Activated CD8-positive, alpha-beta memory T cell treated with anti-CD3 and anti-CD28 coated beads for 48 hours (primary cell): Measurements from ENCODE around the gene CDH4.

ENCODE experiments used
- DNase-seq, 3 experiments: peaks; one replicate each; pipeline ENCODE4 v3.0.0-alpha.2; 2020; ENCODE audit warnings: low read depth in 2 of 3, low spot score in 2 of 3

The CDH4 gene

DNA sequence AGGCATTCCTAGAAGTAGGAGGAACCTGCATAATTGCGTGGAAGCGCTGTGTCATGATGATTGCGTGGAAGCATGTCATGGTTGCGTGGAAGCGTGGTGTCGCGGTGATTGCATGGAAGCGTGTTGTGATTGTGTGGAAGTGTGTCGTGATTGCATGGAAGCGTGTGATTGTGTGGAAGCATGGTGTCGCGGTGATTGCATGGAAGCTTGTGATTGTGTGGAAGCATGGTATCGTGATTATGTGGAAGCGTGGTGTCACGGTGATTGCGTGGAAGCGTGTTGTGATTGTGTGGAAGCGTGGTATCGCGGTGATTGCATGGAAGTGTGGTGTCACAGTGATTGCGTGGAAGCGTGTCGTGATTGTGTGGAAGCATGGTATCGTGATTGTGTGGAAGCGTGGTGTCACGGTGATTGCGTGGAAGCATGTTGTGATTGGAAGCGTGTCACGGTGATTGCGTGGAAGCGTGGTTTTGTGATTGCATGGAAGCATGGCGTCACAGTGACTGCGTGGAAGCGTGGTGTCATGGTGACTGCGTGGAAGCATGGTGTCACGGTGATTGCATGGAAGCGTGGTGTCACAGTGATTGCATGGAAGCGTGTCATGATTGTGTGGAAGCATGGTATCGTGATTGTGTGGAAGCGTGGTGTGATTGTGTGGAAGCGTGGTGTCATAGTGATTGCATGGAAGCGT is 667.8 kb downstream of the CDH4 start:
- DNase-seq, result no peak

DNA sequence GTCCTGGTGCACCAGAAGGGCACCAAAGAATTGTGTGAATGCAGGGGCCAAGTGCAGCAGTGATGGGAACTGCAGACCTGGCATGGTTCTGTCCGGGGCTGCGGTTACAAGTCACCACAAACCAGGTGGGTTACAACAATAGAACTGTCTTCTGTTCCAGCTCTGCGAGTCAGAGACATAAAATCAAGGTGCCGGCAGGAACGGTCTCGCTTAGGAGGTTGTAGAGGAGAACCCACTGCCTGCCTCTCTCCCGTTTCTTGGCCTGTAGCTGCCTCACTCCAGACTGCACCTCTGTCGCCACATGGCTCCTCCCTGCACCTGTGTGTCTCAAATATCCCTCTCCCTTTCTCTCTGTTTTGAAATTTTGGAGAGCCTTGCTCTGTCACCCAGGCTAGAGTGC is 670.4 kb downstream of the CDH4 start:
- DNase-seq, result no peak

DNA sequence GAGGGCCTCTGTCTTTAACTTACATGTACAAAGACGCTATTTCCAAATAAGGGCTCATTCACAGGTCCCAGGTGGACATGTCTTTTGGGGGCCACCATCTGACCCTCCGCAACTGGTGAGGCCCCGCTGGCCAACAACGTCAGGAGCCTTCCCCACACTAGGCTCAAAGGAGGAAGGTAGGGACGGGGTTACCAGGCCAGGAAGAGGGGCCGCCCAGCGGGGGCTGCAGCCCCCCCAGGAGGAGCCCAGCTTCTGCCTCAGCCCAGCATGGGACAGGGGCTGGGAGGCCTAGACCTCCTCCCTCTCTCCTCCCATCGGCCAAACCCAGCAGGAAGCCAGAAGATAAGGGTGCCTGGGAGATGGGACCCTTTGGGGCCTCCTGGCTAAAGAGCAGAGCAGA is 670.9 kb downstream of the CDH4 start:
- no peak for DNase-seq

DNA sequence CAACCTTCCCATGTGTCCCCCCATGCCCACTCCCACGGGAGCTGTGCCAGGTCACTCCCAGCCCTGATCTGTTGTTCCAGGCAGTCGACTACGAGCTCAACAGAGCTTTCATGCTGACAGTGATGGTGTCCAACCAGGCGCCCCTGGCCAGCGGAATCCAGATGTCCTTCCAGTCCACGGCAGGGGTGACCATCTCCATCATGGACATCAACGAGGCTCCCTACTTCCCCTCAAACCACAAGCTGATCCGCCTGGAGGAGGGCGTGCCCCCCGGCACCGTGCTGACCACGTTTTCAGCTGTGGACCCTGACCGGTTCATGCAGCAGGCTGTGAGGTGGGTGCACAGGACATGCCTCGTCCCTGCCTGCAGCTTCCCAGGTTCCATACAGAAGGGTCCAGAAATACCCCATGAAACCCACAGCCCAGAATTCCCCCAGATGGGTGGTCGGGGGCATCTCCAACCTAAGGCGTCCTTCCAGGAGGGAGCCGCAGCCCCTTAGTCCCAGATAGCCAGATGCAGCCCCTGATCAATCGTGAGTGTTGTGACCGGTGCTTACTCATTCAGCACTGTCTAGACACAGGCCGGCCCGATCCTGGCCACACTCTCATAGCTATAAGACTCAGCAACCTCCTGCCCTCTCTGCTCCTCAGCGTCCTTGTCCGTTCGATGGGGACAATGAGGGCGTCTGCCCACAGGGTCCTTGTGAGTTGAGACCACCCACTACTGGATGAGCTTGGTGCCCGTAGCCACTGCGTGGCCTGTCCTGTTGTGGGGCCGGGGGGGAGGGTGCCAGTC is 671.5 kb downstream of the CDH4 start:
- no peak for DNase-seq

DNA sequence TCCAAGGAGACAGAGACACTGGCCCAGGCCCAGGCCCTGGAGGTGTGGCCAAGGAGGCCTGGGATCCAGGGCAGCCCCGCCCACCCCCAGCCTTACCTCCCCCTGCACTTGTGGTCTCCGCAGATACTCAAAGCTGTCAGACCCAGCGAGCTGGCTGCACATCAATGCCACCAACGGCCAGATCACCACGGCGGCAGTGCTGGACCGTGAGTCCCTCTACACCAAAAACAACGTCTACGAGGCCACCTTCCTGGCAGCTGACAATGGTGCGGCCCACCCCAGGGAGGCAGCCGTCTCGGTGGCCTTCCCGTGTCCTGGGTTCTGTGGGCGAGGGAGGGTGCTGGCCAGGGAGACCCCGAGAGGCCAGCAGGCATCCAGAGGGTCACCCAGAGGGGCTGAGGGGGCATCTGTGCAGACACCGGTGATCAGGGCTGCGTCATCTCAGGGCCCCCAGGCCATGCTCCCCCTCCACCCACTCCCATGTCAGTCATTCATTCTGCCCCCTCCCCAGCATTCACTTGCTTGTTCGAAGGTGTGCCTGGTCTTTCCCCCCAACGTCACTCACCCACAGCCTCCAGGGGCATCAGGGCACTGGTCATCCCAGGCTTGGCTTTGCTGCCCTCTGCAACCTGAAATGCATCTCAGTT is 672.3 kb downstream of the CDH4 start:
- no peak for DNase-seq

DNA sequence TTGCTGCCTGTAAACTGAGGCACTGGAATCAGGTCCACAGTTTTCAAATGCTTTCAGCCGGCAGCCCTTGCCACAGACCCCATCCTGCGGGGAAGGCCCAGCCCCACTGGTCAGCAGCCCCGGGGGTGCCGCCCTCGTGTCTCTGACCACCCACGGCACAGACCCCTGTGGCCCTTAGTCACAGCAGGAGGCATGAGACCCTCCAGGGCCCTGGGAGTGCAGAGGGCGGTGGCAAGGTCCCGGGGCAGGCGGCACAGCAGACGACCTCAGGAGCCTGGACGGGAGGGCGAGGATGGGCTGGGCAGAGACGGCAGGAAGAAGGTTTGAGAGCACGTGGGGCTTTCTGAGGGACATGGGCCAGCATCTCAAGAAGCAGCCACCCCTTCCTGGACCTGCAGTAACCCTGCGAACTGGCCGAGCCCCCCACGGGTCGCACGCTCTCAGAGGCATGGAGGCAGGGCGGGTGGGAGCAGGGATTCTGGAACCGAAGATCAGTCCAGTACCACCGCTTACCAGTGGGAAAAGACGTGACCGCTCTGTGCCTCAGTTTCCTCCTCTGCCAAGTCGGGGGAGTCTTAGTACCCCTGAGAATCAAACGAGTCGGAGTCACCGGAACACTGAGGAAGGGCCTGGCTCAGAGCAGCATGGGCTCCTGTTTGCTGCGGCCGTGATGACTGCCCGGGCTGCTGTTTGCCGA is 672.9 kb downstream of the CDH4 start:
- no peak for DNase-seq

DNA sequence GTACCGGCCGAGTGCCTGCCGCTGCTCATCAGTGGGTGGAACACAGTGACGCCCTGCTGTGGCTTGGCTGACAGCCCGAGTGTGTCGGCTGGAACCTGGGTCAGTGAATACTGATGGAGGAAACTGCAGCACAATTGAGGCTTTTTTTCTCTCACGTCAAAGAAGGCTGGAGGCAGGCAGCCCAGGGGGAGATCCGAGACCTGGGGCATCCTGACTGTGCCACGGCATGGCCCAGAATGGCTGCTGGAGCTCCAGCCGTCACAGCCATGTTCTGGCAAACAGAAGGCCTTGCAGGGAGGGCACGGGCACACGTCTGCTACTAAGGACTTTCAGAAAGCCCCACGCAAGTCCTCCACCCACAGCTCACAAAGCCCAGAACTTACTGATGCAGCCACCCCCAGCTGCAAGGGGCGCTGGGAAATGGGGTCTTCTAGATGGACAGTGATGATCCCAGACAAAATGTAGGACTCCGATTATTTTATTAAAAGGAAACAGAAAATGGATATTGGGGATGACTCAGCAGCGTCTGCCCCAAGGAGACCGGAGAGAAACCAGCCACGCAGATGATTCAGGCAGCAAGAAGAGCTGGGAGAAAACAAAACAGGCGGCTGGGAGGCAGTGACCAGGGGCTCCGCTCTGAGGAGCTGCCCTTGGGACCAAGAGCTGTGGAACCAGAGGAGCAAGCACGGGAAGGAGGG is 673.6 kb downstream of the CDH4 start:
- DNase-seq, result no peak

DNA sequence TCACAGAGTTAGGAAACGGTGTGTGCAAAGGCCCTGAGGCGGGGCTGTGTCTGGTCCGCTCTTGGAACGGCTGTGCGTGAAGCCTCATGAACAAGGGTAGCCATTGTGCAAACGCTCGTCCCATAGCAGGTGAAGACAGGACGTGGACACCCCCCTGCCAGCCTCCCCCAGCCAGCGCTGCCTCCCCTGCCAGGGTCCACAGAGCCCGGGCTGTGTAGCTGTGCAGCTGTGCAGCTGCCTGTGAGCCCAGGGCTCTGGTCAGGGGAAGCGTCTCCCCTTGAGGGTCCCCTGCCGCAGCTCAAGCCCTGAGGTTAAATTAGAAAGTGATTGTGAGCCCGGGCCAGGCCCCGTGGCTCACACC is 674.2 kb downstream of the CDH4 start:
- DNase-seq, result no peak

DNA sequence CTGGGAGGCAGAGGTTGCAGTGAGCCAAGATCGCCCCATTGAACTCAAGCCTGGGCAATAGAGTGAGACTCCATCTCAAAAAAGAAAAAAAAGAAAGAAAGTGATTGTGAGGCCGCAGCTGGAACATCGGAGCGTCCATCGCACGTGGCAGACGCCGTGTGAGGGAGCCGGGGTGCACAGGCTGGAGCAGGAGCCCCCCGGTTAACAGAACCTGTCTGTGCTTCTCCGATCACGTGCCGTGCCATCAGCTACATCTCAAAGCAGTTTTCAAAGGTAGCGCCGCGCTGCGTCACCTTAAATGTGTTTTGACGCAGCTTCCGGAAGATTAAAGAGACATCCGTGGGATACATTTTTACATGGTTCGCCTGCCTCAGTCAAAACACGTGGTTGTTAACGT is 674.7 kb downstream of the CDH4 start:
- DNase-seq, result no peak

DNA sequence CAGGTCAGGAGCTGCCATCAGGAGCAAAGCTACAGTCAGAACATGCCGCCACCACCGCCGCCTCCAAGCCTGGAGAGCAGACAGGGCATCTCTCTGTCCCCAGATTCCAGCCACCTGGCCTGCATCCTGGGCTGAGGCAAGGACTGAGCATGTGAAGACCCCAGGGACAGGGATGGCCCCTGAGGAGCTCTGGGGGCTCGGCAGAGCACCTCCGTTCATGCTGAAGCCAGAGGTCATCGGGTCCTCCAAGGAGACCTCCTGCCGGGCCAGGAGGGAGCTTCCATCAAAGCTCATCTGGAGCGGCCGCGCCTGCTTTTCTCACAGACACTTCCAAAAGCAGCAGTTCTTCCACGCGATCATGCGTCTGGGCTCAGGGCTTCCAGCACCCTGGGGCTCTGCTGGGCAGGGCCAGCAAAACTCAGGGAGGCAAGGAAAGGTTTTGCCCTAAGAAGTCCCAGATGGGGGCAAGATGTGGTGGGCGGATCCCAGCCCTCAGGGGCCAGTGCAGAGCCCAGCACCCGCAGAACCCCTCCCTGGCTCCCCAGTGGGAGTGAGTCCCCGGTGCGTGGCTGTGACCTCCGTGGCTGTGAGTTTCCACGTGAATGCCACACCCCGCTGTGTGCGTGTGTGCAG is 675.2 kb downstream of the CDH4 start:
- DNase-seq, result no peak

DNA sequence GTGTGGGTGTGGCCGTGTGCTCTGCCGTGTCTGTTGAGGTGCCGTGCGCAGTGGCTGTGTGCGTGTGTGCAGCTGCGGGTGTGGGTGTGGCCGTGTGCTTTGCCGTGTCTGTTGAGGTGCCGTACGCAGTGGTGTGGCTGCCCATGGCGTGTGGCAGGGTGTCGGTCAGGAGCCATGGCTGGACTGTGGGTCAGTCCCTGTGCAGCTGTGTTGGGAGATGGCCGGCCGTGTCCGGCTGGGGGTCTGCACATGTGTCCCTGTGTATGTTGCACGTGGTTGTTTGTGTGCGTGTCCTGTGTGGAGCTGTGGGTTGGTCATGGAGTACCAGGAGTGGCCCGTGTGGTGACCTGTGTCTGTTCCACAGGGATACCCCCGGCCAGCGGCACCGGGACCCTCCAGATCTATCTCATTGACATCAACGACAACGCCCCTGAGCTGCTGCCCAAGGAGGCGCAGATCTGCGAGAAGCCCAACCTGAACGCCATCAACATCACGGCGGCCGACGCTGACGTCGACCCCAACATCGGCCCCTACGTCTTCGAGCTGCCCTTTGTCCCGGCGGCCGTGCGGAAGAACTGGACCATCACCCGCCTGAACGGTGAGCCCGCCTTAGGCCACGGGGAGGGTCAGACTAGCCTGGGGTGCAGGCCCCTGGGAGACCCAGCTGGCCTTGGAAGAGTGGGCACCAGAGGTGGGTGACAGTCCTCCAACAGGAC is 675.9 kb downstream of the CDH4 start:
- DNase-seq, result no peak

DNA sequence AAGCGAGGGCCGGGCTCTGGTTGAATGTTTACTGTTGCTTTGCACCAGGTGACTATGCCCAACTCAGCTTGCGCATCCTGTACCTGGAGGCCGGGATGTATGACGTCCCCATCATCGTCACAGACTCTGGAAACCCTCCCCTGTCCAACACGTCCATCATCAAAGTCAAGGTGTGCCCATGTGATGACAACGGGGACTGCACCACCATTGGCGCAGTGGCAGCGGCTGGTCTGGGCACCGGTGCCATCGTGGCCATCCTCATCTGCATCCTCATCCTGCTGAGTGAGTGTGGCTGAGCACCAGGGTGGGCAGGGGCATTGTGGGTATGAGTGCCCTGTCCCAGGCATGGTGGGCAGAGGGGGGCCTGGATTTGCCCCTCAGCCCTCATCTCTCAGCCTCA is 677.5 kb downstream of the CDH4 start:
- no peak for DNase-seq

DNA sequence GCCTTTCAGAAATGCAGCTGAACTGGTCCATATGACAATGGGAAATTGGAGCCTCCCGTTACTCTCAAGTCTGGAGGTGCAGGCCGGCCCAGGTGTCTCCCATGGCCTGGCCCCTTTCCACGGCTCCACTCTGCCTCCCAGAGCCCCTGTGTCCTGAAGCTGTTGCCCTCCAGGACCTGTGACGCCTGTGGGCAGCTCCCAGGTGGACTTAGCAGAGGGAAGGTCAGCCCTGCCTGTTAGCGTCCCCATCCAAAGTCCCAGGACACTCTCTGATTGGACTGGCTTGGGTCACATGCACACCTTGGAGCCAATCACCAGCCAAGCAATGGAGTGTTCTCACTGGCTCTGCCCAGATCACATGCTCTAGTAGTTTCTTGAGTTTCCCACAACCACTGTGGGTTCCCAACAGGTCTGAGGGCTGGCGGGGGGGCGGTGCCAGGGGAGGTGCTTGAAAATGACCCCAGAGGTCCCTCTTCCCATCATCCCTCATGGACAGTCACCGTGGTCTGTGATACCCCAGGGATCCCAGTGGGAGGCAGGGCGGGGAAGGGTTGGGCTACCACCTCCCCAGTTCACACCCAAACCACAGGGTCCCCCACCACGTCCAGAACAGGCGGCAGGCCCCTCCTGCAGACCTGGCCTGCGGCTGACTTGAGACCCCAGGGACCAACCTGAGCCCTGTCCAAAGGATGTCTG is 678.1 kb downstream of the CDH4 start:
- DNase-seq, result no peak

DNA sequence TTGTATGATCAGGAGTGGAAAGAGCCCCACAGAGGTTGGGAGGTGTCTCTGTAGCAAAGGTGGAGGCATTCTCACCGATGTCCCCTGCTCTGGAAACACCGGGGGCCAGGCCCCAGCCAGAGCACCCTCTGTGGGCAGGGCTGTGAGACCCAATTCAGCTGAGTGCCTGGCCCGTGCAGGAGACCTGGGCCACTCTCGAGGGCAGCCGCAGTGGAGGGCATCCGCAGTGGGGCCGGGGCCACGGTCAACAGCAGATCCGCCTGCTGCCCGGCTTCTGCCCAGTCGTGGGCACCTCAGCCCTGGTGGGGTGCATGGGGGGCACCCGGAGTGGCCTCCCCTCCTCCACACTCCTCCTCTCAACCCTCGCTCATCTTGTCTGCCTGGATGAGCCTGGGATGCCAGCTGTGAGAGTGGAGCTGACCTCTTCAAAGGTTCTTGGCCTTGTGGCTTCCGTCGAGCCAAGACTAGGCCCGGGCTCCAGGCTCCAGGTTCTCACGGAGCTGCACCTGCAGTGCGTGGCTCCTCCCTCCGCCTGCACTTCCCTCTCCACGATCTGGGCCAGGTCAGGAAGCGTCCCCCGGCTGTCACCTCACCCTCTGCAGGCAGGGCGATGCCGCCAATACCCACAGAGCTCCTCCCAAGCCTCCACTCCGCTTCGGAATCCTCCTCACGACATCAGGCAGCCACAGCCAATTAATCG is 678.9 kb downstream of the CDH4 start:
- DNase-seq, result no peak

DNA sequence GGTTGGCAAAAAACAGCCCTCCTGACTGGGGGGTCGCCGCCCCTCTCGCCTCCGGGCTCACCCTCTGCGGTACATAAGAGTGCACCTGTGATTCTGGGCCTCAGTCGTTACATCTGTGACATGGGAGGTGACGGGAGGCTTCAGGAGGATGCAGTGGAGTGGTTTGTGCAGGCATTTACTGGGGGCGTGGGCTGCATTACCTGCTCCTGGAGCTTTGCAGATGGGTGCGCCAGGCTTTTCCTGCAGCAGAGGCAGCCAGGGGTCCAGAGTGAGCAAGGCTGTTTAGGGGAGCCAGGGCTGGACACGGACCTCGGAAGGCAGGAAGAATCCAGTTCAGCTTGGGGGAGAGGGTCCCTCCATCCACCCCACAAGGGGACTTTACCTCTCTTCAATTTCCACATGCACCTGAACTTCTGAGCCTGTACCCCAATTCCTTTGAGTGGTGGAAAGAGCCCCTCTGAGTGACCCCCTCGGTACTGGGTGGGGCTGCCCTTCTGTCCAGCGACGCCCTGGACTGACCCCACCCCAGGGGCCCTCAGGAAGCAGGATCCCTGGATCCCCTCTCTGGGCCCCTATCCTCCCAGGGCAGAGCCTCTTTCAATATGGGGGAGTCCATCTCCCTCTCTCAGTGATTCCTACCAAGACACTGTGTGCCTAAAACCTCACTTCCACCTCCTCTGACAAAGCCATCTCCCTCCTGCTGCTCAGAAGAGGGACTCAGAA is 679.6 kb downstream of the CDH4 start:
- DNase-seq, result no peak

DNA sequence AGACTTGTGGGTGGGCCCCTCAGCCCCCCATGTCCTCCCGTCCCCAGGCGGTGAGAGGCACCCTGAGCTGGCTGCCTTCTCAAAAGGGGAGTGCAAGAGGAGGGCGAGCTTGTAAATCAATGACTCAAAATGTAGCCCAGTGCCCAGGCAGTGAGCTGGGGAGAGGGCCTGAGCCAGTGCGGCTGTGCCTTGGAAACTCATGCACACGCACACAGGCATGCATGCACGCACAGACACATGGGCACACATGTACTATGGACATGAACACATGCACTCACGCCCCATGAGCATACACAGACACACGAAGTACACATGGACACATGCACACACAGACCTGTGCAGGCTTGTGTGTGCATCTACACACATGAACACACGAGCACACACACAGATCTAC is 680.1 kb downstream of the CDH4 start:
- no peak for DNase-seq

DNA sequence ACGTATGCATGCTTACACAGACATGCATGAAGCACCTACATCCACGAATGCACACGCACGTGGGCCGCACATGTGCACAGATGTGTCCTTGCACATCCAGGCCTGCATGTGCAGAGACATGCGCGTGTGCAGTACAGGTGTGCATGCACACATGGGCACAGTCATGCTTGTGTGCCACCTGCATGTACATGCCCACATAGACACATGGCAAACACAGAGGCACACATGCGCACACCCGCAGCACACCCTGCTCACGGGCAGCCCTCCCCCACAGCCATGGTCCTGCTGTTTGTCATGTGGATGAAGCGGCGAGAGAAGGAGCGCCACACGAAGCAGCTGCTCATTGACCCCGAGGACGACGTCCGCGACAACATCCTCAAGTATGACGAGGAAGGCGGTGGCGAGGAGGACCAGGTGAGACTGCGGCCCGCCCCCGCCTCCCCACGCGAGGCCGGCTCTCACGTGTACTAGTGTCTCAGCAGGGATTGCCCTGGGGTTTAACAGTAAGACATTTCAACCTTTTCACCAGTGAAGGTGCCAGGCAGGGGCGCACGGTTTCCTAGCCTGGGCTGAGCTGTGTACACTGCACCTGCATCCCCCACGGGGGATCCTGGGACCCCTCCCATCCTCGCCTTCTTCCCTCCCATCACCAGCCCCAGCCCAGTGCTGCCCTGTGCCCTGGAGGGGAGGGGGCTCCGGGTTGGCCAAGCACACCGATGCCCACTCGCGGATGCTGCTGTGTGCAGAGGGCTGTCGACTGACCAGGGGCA is 680.8 kb downstream of the CDH4 start:
- no peak for DNase-seq
